ACHN (cell line): ENCODE measurements around the gene RPS6KC1.
"Not testable (repeated sequence)": the region's sequence is repeated elsewhere in the genome, so short reads cannot be mapped to it uniquely, and the experiment has no call there.

ENCODE experiments used
- DNase-seq: peaks from one replicate; pipeline ENCODE4 v3.0.0-alpha.2; 2015
- in situ Hi-C: cut with HindIII; loops from 2 replicates; pipeline ENCODE4 v1.10.0; 2017; ENCODE audit warnings: low sequenced_read_pairs, low pct_ligation_motif_present, low pct_unique_long_range_greater_than_20kb

Gene RPS6KC1

GRCh38 chr1:213100565-213100964 lies 49.5 kb downstream of the RPS6KC1 start:
- DNase-seq, in situ Hi-C loops: not testable (repeated sequence)

GRCh38 chr1:213103377-213104306 lies 52.6 kb downstream of the RPS6KC1 start:
- in situ Hi-C loops = no loop called here
- DNase-seq = no peak

GRCh38 chr1:213104604-213105003 lies 53.6 kb downstream of the RPS6KC1 start:
- in situ Hi-C loops = no loop called here
- no peak for DNase-seq

GRCh38 chr1:213106298-213106697 lies 55.3 kb downstream of the RPS6KC1 start:
- no peak for DNase-seq
- in situ Hi-C loops = no loop called here

- no peak for DNase-seq
- in situ Hi-C loops = no loop called here
Measured at GRCh38 chr1:213107613-213108012, 56.6 kb downstream of the RPS6KC1 start.

- DNase-seq = no peak
- in situ Hi-C loops = no loop called here
Measured at GRCh38 chr1:213110349-213111300, 59.6 kb downstream of the RPS6KC1 start.

- in situ Hi-C loops = no loop called here
- DNase-seq = no peak
Measured at GRCh38 chr1:213111502-213111901, 60.5 kb downstream of the RPS6KC1 start.

- in situ Hi-C loops, DNase-seq: not testable (repeated sequence)
Measured at GRCh38 chr1:213112723-213113122, 61.7 kb downstream of the RPS6KC1 start.

- in situ Hi-C loops, DNase-seq: not testable (repeated sequence)
Measured at GRCh38 chr1:213117699-213118180, 66.7 kb downstream of the RPS6KC1 start.

- in situ Hi-C loops = no loop called here
- no peak for DNase-seq
Measured at GRCh38 chr1:213119794-213120193, 68.8 kb downstream of the RPS6KC1 start.

GRCh38 chr1:213120386-213120785 lies 69.3 kb downstream of the RPS6KC1 start:
- DNase-seq = no peak
- in situ Hi-C loops = no loop called here

- no peak for DNase-seq
- in situ Hi-C loops = no loop called here
Measured at GRCh38 chr1:213120961-213121360, 69.9 kb downstream of the RPS6KC1 start.

GRCh38 chr1:213122514-213122929 lies 71.5 kb downstream of the RPS6KC1 start:
- in situ Hi-C loops = no loop called here
- peak; percentile 70 for DNase-seq

GRCh38 chr1:213123087-213123486 lies 72.0 kb downstream of the RPS6KC1 start:
- in situ Hi-C loops = no loop called here
- DNase-seq = no peak

GRCh38 chr1:213123536-213123935 lies 72.5 kb downstream of the RPS6KC1 start:
- DNase-seq = peak; percentile 79
- in situ Hi-C loops = no loop called here

GRCh38 chr1:213124590-213124989 lies 73.5 kb downstream of the RPS6KC1 start:
- no peak for DNase-seq
- in situ Hi-C loops = no loop called here

GRCh38 chr1:213125643-213126042 lies 74.6 kb downstream of the RPS6KC1 start:
- in situ Hi-C loops = no loop called here
- no peak for DNase-seq

GRCh38 chr1:213127074-213127473 lies 76.0 kb downstream of the RPS6KC1 start:
- in situ Hi-C loops = no loop called here
- no peak for DNase-seq
